Measurements from ENCODE around the gene GABRG3.

GABRG3 gene

DNA sequence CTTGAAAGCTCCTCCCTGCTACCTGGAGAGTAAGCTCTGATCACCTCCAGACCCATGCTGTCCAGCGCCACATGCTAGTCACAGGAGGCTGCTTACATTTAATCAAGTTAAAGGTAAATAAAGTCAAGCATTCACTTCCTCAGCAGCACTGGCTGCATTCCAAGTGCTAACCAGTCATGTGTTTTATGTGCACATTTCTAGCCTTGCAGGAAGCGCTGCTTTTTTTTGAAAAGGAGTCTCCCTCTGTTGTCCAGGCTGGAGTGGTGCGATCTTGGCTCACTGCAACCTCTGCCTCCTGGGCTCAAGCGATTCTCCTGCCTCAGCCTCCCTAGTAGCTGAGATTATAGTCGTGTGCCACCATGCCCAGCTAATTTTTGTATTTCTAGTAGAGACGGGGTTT lies 279.2 kb downstream of the GABRG3 start:
- DNase-seq, result no peak

DNA sequence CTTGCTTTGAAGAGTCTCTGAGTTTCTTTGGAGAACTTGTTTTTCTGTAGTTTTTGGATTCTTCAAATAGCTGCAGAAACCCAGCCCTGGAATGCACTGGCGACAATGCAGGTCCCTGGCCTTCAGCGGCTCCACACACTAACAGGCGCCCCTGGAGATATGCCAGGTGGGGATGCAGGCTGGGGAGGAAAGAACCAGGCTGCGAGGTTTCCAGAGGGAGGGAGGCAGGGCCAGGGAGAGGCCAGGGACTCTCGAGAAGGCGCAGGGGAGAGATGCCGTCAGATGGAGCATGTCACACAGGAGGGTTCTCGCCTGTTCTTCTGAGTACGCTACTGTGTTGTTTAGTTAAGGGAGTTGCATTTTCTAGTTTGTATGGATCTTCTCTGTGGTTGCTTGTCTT lies 283.1 kb downstream of the GABRG3 start:
- no peak for DNase-seq

GRCh38 chr15:27254801-27255200 lies 283.8 kb downstream of the GABRG3 start:
- DNase-seq, result no peak

- DNase-seq, result no peak
Measured at GRCh38 chr15:27256446-27256845, 285.5 kb downstream of the GABRG3 start.

DNA sequence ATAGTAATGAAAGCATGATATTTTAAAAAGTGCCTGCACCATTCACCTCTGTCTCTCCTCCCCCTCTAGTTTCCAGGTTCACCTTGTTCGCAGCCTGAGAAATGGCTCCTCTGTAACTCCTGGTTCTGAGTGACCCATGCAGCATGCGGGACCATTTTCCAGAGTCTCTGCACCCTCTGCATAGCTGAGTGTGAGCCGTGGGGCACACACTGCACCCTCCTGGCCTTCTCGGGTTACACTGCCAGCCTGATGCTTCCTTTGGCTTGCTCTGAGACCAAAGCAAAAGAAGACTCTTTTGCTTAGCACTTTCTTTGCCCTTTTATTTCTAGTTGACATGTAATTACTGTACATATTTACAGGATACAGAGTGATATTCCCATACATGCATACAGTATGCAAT lies 287.3 kb downstream of the GABRG3 start:
- DNase-seq, result no peak

DNA sequence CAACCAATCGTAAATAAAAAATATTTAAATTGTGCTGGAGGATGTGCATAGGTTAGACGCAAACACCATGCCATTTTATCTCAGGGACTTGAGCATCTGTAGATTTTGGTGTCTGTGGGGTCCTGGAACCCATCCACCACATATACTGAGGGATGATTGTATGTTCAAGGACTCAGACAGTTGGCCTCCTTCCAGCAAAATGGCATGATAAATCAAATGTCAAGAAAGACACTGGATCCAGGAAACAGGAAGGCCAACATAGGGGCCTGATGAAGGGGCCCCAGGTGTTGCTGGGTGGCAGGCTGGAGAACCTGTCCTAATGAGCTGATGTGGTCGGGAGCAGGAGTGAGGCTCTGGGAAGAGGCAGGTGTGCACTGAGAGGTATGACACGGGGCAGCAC lies 289.5 kb downstream of the GABRG3 start:
- DNase-seq, result no peak

- no peak for DNase-seq
Measured at GRCh38 chr15:27268923-27269322, 297.9 kb downstream of the GABRG3 start.

- DNase-seq, result no peak
Measured at GRCh38 chr15:27271258-27271657, 300.3 kb downstream of the GABRG3 start.

DNA sequence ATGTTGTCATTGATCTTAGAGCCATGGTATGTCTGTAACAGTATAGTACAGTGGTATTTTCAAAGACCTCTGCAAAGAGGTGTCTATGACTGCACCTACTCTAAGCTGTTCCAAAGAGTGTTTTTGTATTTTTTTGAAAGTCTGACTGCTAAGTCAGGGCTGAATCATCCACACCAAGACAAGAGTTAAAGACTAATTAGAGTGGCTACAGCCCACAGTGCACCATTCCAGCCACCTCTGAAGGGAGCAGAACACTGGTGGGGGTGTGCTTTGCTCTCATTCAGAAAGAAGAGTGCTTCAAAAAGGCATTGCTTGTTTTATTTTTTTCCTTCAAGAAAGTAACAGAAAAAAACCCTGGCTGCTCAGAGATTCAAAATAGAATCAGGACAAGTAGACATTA lies 301.4 kb downstream of the GABRG3 start:
- no peak for DNase-seq

GRCh38 chr15:27273506-27273905 lies 302.5 kb downstream of the GABRG3 start:
- no peak for DNase-seq

DNA sequence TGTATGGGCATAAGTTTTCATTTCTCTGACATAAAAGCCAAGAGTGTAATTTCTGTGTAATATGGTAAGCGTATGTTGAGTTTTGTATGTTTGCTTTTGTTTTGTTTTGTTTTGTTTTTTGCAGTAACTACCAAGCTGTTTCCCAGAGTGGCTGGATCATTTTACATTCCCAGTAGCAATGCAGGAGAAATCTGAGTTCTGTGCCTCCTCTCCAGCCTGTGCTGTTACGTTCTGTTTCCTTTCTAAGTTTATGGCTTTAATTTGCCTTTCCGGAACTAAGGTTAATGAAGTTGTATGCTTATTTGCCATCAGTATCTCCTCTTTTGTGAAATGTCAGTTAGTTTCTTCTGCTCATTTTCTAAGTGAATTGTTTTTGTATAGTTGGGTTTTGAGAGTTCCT lies 307.8 kb downstream of the GABRG3 start:
- DNase-seq, result no peak

DNA sequence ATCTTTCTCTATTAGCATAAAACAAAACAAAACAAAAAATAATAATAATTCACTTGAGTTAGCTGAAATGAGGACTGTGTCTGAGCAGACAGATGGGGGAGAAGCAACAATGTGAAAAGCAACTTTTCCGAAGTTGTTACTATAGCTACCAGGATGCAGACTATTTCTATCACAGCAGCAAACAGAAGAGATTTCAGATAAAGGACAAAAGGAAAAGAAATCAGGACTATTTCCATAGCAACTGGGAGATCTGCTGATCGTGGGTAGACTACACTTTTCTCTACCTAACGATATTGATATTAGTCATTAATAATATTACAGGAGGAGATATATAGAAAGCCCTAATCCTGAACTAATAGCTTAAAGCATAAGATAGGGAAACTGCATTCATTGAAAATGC lies 321.7 kb downstream of the GABRG3 start:
- no peak for DNase-seq

DNA sequence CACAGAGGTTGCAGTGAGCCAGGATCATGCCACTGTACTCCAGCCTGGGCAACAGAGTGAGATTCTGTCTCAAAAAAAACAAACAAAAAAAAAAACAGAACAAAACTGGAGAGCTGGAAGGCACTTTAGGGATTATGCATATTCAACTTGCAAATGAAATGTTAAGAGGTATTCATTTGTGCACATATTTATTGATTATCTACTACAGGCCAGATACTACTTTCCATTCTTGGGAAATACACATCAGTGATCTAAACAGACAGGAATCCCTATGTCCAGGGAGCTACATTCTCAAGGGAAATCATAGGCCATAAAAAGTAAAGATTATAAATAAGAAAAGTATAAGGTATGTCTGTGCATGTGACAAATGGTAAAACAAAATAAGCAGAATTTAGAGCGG lies 322.6 kb downstream of the GABRG3 start:
- DNase-seq, result no peak

DNA sequence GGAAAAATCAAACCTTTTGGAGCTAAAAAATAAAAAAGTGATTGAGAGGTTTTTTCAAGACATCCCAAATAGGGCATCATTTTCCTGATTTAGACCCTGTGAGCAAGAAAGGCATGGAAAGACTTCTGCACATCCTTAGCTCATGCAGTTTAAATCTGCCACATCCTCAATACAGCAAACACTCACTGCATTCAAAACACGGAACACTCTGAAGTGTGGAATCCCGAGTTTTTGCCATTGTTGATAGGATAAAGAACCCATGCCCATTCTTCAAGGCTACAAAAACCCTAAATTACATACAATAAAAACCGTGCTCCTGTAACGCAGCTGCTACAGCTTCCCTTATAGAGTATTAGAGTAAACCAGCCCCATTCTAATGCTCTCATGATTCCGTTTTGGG lies 346.8 kb downstream of the GABRG3 start:
- no peak for DNase-seq

DNA sequence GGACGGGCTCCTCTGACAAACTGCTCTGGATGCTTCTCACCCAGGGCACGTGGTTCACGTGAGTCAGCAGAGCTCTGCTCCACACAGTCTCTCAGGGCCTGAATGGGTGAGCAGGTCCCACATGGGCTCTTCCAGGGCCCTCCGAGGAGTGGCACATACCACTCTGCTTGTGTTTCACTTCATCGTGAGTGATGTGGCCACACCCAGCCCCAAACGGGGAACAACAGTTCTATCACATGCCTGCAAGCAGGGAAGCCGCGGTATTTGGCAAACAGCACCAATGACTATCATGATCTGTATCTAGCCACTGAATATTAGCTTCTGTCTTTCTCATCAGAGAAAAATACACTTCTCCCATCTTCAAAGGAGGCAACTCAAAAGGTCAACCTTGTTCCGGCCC lies 352.8 kb downstream of the GABRG3 start:
- no peak for DNase-seq

- DNase-seq, result no peak
Measured at GRCh38 chr15:27324886-27325615, 354.1 kb downstream of the GABRG3 start.

GRCh38 chr15:27327467-27328025 lies 356.6 kb downstream of the GABRG3 start:
- no peak for DNase-seq

- DNase-seq, result no peak
Measured at GRCh38 chr15:27328186-27328585, 357.2 kb downstream of the GABRG3 start.

DNA sequence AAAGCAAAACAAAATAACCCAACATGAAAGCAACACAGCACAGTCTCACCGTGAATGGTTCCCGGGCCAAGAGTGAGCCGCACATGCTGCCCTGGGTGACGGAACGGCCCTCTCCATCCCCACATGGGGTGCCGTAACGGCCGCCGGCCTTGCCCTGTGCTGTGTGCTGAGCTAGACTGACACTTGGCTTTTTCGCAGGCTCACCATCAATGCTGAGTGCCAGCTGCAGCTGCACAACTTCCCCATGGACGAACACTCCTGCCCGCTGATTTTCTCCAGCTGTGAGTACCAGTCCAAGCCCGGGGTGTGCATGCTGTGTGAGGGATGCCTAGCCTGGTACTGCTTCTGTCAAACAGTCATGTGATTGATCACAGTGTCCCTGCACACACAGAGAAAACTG lies 357.6 kb downstream of the GABRG3 start:
- DNase-seq, result no peak

DNA sequence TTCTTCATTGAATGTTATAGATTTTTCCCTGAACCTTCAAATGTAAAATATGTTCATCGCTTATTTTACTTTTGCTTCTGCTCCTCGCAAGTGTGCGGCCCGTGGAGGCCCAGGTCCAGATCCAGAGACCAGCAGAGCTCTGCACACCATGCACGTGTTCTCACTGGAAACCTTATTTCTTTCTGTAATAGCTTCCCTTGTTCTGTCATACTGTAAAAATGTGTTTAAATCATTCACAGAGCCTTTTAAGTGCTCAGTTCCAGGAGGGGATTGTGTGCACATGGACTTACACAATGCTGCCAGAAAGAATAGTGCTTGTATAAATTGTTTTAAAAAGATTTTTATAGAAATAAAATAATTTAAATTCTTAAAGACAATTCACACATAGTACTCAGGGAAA lies 359.3 kb downstream of the GABRG3 start:
- DNase-seq, result no peak

- DNase-seq, result no peak
Measured at GRCh38 chr15:27336676-27337075, 365.7 kb downstream of the GABRG3 start.

DNA sequence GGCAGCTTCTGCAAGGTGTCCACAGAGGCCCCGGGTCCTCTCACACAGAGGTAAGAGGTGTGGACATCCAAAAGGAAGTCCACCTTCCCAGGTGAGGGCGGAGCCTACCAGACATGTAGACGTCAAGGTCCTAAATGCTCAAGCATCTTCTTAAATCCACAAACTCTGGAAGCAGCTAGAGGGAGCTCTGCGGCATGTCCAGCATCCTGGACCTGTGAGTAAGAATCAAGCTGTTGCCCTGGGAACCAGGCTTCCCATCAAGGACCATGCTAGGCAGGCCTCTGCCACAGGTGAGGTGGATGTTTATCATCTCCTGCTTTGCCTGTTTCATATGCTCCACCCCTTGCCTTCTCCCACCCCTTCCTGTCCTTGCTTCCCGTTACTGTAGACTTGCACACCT lies 368.2 kb downstream of the GABRG3 start:
- DNase-seq, result no peak

- no peak for DNase-seq
Measured at GRCh38 chr15:27341780-27342343, 370.9 kb downstream of the GABRG3 start.

- no peak for DNase-seq
Measured at GRCh38 chr15:27342991-27343390, 372.0 kb downstream of the GABRG3 start.

- DNase-seq, result no peak
Measured at GRCh38 chr15:27352136-27352535, 381.2 kb downstream of the GABRG3 start.
